GM08714 (cell line): ENCODE measurements around the gene NTMT1.

ENCODE experiments used
- H3K4me3 ChIP-seq: fragments of 200-500 bp; sonication (Bioruptor generic); 2 replicates; pipeline ENCODE4 v1.5.1; 2014; ENCODE audit warnings: mild to moderate bottlenecking, low read length, inconsistent platforms
- ZNF274 ChIP-seq: IDR thresholded peaks from 2 replicates; pipeline ENCODE4 v1.6.1; 2012; ENCODE audit warnings: mild to moderate bottlenecking, low read depth, low read length

Gene NTMT1

GRCh38 chr9:129594632-129595031, 31.3 kb upstream of the NTMT1 start:
- no peak overlapping the region for H3K4me3 ChIP-seq
- no peak for TF ChIP-seq ZNF274

GRCh38 chr9:129595311-129595741, 30.6 kb upstream of the NTMT1 start:
- no peak for TF ChIP-seq ZNF274
- H3K4me3 ChIP-seq = no peak overlapping the region

GRCh38 chr9:129595903-129596540, 29.9 kb upstream of the NTMT1 start:
- H3K4me3 ChIP-seq = no peak overlapping the region

GRCh38 chr9:129596541-129597331, 29.2 kb upstream of the NTMT1 start:
- peak overlapping the region; percentile 4; the same call in 1 of the 2 replicates for H3K4me3 ChIP-seq
- TF ChIP-seq ZNF274 = no peak

More at GRCh38 chr9:129595903-129596540, 29.9 kb upstream of the NTMT1 start:
- no peak for TF ChIP-seq ZNF274

- no peak for TF ChIP-seq ZNF274
- peak overlapping the region; percentile 4; the same call in 1 of the 2 replicates for H3K4me3 ChIP-seq
Measured at GRCh38 chr9:129597355-129598088, 28.4 kb upstream of the NTMT1 start.

GRCh38 chr9:129598089-129598596, 27.8 kb upstream of the NTMT1 start:
- no peak overlapping the region for H3K4me3 ChIP-seq
- no peak for TF ChIP-seq ZNF274

- TF ChIP-seq ZNF274 = no peak
- H3K4me3 ChIP-seq = no peak overlapping the region
Measured at GRCh38 chr9:129601082-129601674, 24.8 kb upstream of the NTMT1 start.

- no peak overlapping the region for H3K4me3 ChIP-seq
- TF ChIP-seq ZNF274 = no peak
Measured at GRCh38 chr9:129602598-129603415, 23.2 kb upstream of the NTMT1 start.

GRCh38 chr9:129604056-129604765, 21.8 kb upstream of the NTMT1 start:
- no peak for TF ChIP-seq ZNF274
- H3K4me3 ChIP-seq = no peak overlapping the region

GRCh38 chr9:129604766-129605163, 21.2 kb upstream of the NTMT1 start:
- no peak overlapping the region for H3K4me3 ChIP-seq
- TF ChIP-seq ZNF274 = no peak

GRCh38 chr9:129606161-129607026, 19.6 kb upstream of the NTMT1 start:
- no peak overlapping the region for H3K4me3 ChIP-seq
- TF ChIP-seq ZNF274 = no peak

- H3K4me3 ChIP-seq = no peak overlapping the region
- TF ChIP-seq ZNF274 = no peak
Measured at GRCh38 chr9:129607027-129607387, 19.0 kb upstream of the NTMT1 start.
